PFSK-1 (cell line): ENCODE measurements around the gene BRAF.

Experiments used
- POLR2AphosphoS5 ChIP-seq: IDR thresholded peaks from 2 replicates; pipeline ENCODE4 v1.6.1; 2012; ENCODE audit warnings: low read depth, mild to moderate bottlenecking, control low read depth, low read length, moderate library complexity
- SIN3A ChIP-seq: IDR thresholded peaks from 2 replicates; pipeline ENCODE4 v1.6.1; 2012; ENCODE audit warnings: mild to moderate bottlenecking, low read length, moderate library complexity, borderline replicate concordance; ENCODE audit not compliant: insufficient read depth

- TF ChIP-seq SIN3A, result no peak
- no peak for TF ChIP-seq POLR2AphosphoS5
These were observed 13.0 kb downstream of the BRAF start for GRCh38 chr7:140911746-140912145.
